ENCODE data around the gene INTS7. TPM values are rescaled to one million over a fixed set of nuclear protein-coding genes. Genes with fewer than 3 reads are reported as not detected.
"Not testable (repeated sequence)": the region's sequence is repeated elsewhere in the genome, so short reads cannot be mapped to it uniquely, and the experiment has no call there.

The INTS7 gene
- total RNA-seq, 4 donors from 2014 or later: 13.5 to 22.3 (median 18.2) TPM

- no peaks in the 10 kb centered on the region for H3K4me1 ChIP-seq
- TF ChIP-seq POLR2AphosphoS5 (IDR thresholded peaks at IDR 0.05): no peak
- no peak for TF ChIP-seq POLR2A (IDR thresholded peaks at IDR 0.05)
- no peak for TF ChIP-seq CTCF (IDR thresholded peaks at IDR 0.05)
- TF ChIP-seq EP300 (IDR thresholded peaks at IDR 0.05): no peak
- no peaks in the 10 kb centered on the region for H3K27me3 ChIP-seq
- WGBS: 99% methylated on average over 8 of the region's 8 CpGs
- no peaks in the 10 kb centered on the region for H3K9me3 ChIP-seq
- no peak for DNase-seq (ENCODE audit: low spot score in 2 of 2)
- peaks cover 10% of the 10 kb centered on the region for H3K36me3 ChIP-seq
- no peak overlapping the region for H3K4me3 ChIP-seq
- no peak overlapping the region for H3K27ac ChIP-seq
These were observed 76.1 kb downstream of the INTS7 start for GRCh38 chr1:211959221-211959620.

DNA sequence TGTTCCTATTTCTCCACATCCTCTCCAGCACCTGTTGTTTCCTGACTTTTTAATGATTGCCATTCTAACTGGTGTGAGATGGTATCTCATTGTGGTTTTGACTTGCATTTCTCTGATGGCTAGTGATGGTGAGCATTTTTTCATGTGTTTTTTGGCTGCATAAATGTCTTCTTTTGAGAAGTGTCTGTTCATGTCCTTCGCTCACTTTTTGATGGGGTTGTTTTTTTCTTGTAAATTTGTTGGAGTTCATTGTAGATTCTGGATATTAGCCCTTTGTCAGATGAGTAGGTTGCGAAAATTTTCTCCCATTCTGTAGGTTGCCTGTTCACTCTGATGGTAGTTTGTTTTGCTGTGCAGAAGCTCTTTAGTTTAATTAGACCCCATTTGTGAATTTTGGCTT, 81.3 kb downstream of the INTS7 start:
- not testable (repeated sequence) for H3K27me3 ChIP-seq; H3K4me1 ChIP-seq; H3K9me3 ChIP-seq; H3K36me3 ChIP-seq; H3K4me3 ChIP-seq; DNase-seq (ENCODE audit: low spot score in 2 of 2); H3K27ac ChIP-seq
- WGBS: 100% methylated on average over 2 of the region's 2 CpGs

GRCh38 chr1:211953543-211953942, 81.8 kb downstream of the INTS7 start:
- not testable (repeated sequence) for H3K4me1 ChIP-seq; H3K27ac ChIP-seq; DNase-seq (ENCODE audit: low spot score in 2 of 2); H3K4me3 ChIP-seq; H3K9me3 ChIP-seq; H3K27me3 ChIP-seq
- WGBS: no CpG with 5 or more reads among the region's 4 CpGs
- peaks cover 13% of the 10 kb centered on the region for H3K36me3 ChIP-seq

GRCh38 chr1:211952299-211952698, 83.1 kb downstream of the INTS7 start:
- Histone ChIP-seq H3K36me3 (peaks cover 15% of the 10 kb centered on the region), H3K27me3 (no peaks in the 10 kb centered on the region), H3K27ac (no peak overlapping the region), H3K9me3 (no peaks in the 10 kb centered on the region), H3K4me3 (no peak overlapping the region), H3K4me1 (no peaks in the 10 kb centered on the region)
- no peak for TF ChIP-seq EP300 (IDR thresholded peaks at IDR 0.05)
- TF ChIP-seq CTCF (IDR thresholded peaks at IDR 0.05): no peak
- TF ChIP-seq POLR2A (IDR thresholded peaks at IDR 0.05): no peak
- TF ChIP-seq POLR2AphosphoS5 (IDR thresholded peaks at IDR 0.05): no peak
- 99% methylated on average over 2 of the region's 2 CpGs for WGBS
- no peak for DNase-seq (ENCODE audit: low spot score in 2 of 2)

DNA sequence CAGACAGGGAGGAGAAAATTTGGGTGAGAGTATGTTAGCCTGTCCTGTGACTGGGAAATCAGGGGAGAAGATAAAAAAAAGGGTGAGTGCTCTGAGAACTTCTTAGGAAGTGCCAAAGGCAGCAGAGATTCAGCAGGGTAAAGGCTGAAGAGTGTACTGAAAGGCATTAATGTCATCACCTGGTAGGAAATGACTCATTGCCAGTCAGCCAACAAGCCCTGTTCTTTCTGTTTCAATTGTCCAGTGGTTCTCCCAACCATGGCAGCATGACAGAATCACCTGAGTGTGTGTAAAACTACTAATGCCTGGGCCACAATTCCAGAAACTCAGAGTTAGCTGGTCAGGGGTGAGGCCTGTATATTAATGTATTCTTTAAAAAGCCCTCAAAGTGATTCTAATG, 83.5 kb downstream of the INTS7 start:
- Histone ChIP-seq H3K27ac (no peak overlapping the region), H3K27me3 (no peaks in the 10 kb centered on the region), H3K36me3 (peaks cover 13% of the 10 kb centered on the region), H3K4me1 (no peaks in the 10 kb centered on the region), H3K9me3 (no peaks in the 10 kb centered on the region), H3K4me3 (no peak overlapping the region)
- no peak for DNase-seq (ENCODE audit: low spot score in 2 of 2)
- TF ChIP-seq POLR2AphosphoS5 (IDR thresholded peaks at IDR 0.05): no peak
- no peak for TF ChIP-seq POLR2A (IDR thresholded peaks at IDR 0.05)
- TF ChIP-seq CTCF (IDR thresholded peaks at IDR 0.05): no peak
- no peak for TF ChIP-seq EP300 (IDR thresholded peaks at IDR 0.05)

- WGBS: 96% methylated on average over 5 of the region's 5 CpGs
- Histone ChIP-seq H3K36me3 (peaks cover 13% of the 10 kb centered on the region), H3K9me3 (no peaks in the 10 kb centered on the region), H3K4me1 (peaks cover 6% of the 10 kb centered on the region), H3K4me3 (no peak overlapping the region), H3K27ac (no peak overlapping the region), H3K27me3 (no peaks in the 10 kb centered on the region)
- no peak for TF ChIP-seq POLR2A (IDR thresholded peaks at IDR 0.05)
- no peak for TF ChIP-seq CTCF (IDR thresholded peaks at IDR 0.05)
- no peak for TF ChIP-seq EP300 (IDR thresholded peaks at IDR 0.05)
- no peak for TF ChIP-seq POLR2AphosphoS5 (IDR thresholded peaks at IDR 0.05)
- no peak for DNase-seq (ENCODE audit: low spot score in 2 of 2)
These were observed 87.0 kb downstream of the INTS7 start for GRCh38 chr1:211948377-211948776.

Data from suprapubic skin (tissue), 4 donors.